PC-3 (cell line): ENCODE measurements around the gene SERINC3.

ENCODE experiments used
- CTCF ChIP-seq: fragments of 300-600 bp; sonication (generic); conservative IDR thresholded peaks from 2 replicates; pipeline ENCODE4 v1.5.1; 2017; ENCODE audit warnings: antibody characterized with exemption, low read depth, mild to moderate bottlenecking, low read length
- EZH2 ChIP-seq: fragments of 300-600 bp; sonication (generic); IDR thresholded peaks from one replicate; pipeline ENCODE4 v1.6.1; 2017; ENCODE audit warnings: antibody characterized with exemption, mild to moderate bottlenecking, low read length; ENCODE audit not compliant: unreplicated experiment
- EZH2phosphoT487 ChIP-seq: fragments of 300-600 bp; sonication (generic); IDR thresholded peaks from 2 replicates; pipeline ENCODE4 v1.6.1; 2018; ENCODE audit warnings: mild to moderate bottlenecking, antibody characterized with exemption, low read length, borderline replicate concordance

GRCh38 chr20:44478206-44478605, 43.7 kb downstream of the SERINC3 start:
- TF ChIP-seq CTCF (no peak), EZH2 (no peak), EZH2phosphoT487 (no peak)
